GM20431 (cell line): Measurements from ENCODE around the gene NAV2.

Experiments
- in situ Hi-C: fragments of 300-500 bp; cut with MseI, MboI; formaldehyde crosslinking; loops from one replicate; pipeline ENCODE4 v1.15.0; 2020; ENCODE audit warnings: low sequenced_read_pairs; ENCODE audit not compliant: unreplicated experiment

Gene NAV2

DNA sequence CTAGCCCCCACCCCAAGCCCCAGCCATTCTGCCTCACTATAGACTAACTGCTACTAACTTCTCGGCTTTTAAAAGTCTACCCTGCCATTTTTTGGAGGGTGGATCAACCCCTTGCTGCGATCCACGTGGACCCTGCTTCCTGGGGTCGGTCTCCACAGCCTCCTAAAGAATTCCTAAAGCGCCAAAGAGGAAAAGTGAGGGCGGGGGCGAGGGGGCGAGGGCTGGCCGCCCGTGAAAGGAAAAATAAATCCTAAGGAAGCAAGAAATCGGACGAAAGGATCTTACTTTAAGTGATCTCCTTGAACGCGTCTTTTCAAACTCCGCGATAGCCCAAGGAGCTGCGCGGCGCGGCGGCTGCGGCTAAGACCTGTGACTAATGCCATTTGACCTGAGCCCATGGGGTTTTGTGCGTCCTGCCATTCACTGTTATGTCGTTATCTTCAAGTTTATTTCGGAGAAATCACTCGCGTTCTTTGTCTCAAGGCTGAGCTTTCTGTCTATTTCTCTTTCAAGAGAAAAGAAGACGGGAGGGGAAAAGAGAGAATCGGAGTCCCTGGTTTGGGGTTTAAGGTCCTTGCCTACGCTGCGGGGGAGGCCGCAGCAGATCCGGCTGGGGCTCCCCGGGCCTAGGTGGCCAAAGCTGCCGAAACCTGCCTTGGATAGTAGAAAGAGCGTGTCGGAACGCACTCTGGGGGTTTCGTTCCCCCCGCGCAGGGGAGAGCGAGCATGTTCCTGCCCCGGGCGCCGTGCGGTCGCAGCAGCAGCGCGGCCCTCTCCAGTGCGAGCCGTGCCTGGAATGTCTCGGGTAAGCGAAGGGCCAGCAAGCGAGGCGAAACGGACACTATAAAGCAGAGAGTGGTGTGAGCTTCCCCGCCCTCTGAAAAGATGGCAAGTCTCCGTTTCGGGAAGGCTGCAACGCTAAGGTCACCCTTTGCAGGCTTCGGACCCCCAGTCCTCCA is 450.5 kb downstream of the NAV2 start:
- in situ Hi-C loops, result no loop called here

GRCh38 chr11:20163783-20164481 is 451.3 kb downstream of the NAV2 start:
- in situ Hi-C loops, result no loop called here
